DMS79 (cell line): Measurements from ENCODE around the gene TAF5L.

Experiments used
- DNase-seq: peaks from one replicate; lab custom pipeline; 2025; lab: John Stamatoyannopoulos, UW

Gene TAF5L

GRCh38 chr1:229625915-229626831 lies at the start of gene TAF5L, which contains the start of gene URB2:
Gene TAF5L, minus strand, starts transcription at chr1:229626122. Its CDS starts 11,640 bp downstream, at chr1:229614482.
Gene URB2, plus strand, starts transcription at chr1:229626247. Its CDS starts 1,387 bp downstream, at chr1:229627634.
- DNase-seq: peak; percentile 55

- DNase-seq: no peak
Observed at GRCh38 chr1:229675396-229675795, 49.5 kb upstream of the TAF5L start.

- DNase-seq: no peak
Observed at GRCh38 chr1:229674042-229674441, 48.1 kb upstream of the TAF5L start.

GRCh38 chr1:229672246-229672645 lies 46.3 kb upstream of the TAF5L start:
- DNase-seq: no peak

GRCh38 chr1:229671310-229671709 lies 45.4 kb upstream of the TAF5L start:
- DNase-seq: no peak

- no peak for DNase-seq
Observed at GRCh38 chr1:229669333-229669732, 43.4 kb upstream of the TAF5L start.

- no peak for DNase-seq
Observed at GRCh38 chr1:229666585-229666984, 40.7 kb upstream of the TAF5L start.

- DNase-seq: no peak
Observed at GRCh38 chr1:229665912-229666558, 40.1 kb upstream of the TAF5L start.

GRCh38 chr1:229664133-229664689 lies 38.3 kb upstream of the TAF5L start:
- no peak for DNase-seq

- no peak for DNase-seq
Observed at GRCh38 chr1:229661897-229662296, 36.0 kb upstream of the TAF5L start.

GRCh38 chr1:229661022-229661877 lies 35.3 kb upstream of the TAF5L start:
- DNase-seq: peak; percentile 27

- no peak for DNase-seq
Observed at GRCh38 chr1:229657993-229658755, 32.3 kb upstream of the TAF5L start.

GRCh38 chr1:229655781-229656180 lies 29.9 kb upstream of the TAF5L start:
- no peak for DNase-seq

- no peak for DNase-seq
Observed at GRCh38 chr1:229653420-229653819, 27.5 kb upstream of the TAF5L start.

GRCh38 chr1:229651546-229651945 lies 25.6 kb upstream of the TAF5L start:
- no peak for DNase-seq

- DNase-seq: no peak
Observed at GRCh38 chr1:229650045-229650444, 24.1 kb upstream of the TAF5L start.

- no peak for DNase-seq
Observed at GRCh38 chr1:229648406-229648805, 22.5 kb upstream of the TAF5L start.

GRCh38 chr1:229645324-229645993 lies 19.5 kb upstream of the TAF5L start:
- no peak for DNase-seq

- DNase-seq: no peak
Observed at GRCh38 chr1:229643996-229644745, 18.2 kb upstream of the TAF5L start.

- no peak for DNase-seq
Observed at GRCh38 chr1:229642970-229643369, 17.0 kb upstream of the TAF5L start.
